HG02981 (cell line): ENCODE measurements around the gene FCAMR.

Source experiments
- ATAC-seq: cut with Tn5 transposase; IDR thresholded peaks from one replicate; pipeline ENCODE4 v1.9.1; 2021; ENCODE audit warnings: mild to moderate bottlenecking, moderate library complexity; ENCODE audit not compliant: unreplicated experiment

Gene FCAMR

GRCh38 chr1:206970446-206970845 is at the start of gene FCAMR:
Gene FCAMR (minus strand): TSS chr1:206970460. CDS start chr1:206970125, 335 bp downstream.
- ATAC-seq, result no peak

- no peak for ATAC-seq
Measured at GRCh38 chr1:207019661-207020060, 49.4 kb upstream of the FCAMR start.

GRCh38 chr1:207019161-207019560 is 48.9 kb upstream of the FCAMR start:
- no peak for ATAC-seq

DNA sequence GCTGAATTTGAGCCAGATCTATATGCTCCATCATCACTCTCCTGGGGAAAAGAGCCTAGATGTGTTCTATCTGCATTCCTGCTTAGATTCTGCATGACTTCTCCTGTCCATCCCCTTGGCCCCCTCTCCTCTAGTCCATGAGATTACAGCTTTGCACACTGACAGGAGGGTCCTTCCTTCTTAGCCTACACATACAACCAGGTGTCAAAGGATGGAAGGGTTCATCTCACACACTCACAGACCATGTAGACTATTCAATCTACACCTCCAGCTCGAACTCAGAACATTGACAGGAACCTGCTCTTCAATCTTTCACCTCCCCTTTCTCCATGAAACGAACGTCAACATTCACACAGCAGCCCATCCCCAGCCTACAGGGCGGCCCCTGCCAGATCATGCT is 48.4 kb upstream of the FCAMR start:
- no peak for ATAC-seq

DNA sequence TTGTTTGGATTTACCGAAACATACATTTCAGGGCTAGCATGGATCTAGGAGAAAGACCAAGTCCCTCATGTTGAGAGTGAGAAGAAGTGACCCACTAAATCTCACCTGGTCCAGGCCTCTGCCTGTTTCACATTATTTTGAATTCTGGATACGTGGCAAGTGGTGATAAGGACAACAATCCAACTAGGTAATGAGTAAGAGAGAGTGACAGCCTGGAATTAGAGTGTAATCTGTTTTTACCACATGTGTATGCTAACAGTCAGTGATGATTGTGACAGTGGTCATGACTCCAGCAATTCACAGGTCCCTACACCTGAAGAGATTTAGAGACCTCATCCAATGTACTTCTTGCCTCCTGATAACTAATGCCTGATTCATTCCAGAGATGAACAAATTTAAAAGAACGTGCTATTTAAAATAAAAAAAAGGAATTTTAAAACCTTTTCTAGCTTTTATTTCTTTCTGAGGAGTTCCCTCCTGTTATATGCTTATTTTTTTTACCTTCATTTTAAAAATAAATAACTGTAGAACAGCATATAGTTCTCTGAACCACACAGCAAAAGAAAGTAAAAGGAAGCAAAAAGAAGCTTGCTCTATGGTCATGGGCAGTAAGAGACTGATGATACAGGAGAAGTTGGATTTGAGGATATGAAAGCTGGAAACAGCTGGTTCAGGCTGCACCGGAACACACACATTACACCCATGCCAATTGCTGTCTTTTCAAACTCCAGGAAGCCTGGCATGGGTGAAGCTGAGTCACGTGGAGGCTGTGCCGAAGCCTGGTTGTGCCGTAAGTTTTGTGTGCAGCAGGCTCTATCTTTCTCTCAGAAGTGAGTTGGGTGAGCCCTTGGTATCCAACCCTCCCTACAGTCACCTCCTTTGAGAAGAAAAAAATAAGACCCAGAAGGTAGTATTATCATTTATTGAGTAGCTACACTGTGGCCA is 47.6 kb upstream of the FCAMR start:
- ATAC-seq, result no peak

DNA sequence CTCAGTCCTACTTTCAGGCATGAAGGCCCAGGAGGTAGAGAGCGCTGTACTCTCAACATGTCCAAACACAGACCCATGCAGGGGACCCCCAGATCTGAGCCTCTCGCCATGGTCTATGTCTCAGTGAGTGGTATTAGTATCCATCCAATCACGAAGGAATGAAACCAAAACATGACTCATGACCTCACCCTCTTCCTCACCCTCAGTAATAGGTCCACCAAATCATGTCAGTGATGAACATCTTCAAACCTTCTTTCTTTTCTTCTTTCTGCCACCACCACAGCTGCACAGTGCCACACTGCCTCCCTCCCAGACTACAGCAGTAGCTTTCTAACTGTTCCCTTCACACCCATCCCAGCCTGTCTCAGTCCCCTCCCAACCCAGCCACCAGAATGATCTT is 45.5 kb upstream of the FCAMR start:
- no peak for ATAC-seq

- no peak for ATAC-seq
Measured at GRCh38 chr1:207014728-207015127, 44.5 kb upstream of the FCAMR start.

DNA sequence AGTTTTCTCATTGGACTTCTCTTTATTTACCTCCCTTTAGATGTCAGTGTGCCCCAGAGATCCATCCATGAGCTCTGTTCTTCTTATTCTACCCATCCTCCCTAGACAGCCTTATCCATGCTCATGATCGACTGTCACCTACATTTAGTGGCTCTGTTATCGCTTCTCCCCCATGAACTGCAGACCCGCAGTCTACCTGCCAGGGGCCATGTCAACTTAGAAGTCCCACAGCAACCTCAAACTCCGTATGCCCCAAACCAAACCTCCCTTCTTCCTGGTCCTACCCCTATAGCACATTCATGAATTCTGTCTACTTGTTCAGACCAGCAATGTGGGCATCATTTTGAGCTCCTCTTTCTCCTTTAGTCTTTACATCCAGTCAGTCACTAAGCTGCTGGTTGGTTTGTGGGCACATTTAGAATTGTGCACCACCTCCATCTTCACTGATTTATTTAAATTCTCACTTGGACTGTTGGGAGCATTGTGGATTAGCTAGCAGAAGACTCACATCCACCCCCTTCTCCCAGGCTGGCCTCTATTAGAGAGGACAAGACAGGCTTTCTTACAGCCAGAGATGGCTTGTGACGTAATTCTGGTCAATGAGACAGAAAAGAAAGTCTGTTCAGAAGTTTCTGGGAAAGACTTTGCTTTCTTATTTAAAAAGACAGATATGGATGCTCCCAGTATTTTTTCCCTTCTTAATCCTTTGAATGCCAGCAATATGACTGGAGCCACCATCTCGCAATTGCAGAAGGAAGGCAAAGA is 43.2 kb upstream of the FCAMR start:
- ATAC-seq, result no peak

- ATAC-seq, result no peak
Measured at GRCh38 chr1:207010726-207011125, 40.5 kb upstream of the FCAMR start.

- ATAC-seq, result no peak
Measured at GRCh38 chr1:207009945-207010344, 39.7 kb upstream of the FCAMR start.

DNA sequence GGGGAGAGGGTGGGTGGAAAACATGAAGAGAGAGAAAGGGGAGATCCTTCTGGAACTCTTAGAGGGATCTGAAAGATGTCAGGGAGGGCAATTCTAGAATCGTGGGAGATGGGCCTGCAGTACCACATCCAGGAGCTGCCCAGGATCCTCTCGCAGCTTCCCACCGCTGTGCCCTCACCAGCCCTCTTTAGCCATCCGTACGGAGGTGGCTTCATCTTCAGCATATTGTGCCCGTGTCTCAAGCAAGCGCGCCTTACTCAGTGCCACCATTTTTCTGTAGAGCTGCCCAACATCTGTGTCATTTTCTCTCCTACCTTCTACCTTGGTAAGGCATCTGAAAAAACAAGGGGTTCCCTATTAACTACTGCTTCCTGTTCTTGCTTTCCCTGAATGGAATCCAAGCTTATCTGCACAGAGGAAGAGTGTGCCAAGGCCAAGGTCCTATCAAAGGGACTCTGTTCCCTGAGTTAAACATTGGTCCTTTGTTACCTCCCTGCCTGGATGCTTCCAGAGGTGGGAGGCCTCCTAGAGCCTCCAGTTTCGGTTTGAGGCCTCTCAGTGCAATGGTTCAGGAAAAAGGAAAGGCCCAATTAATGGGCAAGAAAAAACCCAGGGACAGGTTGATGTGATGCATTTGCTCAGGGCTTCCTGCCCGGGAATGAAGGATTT is 39.1 kb upstream of the FCAMR start:
- ATAC-seq, result no peak

DNA sequence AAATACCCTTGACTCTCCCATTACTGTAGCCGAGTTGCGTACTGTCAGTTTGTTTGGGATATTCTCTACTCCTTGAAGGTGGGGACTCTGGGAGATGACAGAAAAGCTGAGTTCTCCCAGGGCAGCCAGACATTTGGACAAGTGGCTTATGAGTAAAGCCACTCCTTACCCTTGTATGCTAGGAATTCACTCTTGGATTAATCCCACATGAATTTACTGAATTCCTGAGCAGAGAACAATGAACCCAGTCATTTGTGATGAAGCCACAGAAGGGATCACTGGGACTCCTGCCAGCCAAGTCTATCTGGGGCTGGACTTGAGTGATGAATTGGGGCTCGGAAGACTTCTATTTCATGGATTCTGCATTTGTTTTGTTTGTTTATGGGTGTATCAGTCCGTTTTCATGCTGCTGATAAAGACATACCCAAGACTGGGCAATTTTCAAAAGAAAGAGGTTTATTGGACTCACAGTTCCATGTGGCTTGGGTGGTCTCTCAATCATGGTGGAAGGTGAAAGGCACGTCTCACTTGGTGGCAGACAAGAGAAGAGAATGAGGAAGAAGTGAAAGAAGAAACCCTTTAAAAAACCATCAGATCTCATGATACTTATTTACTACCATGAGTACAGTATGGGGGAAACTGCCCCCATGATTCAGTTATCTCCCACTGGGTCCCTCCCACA is 37.2 kb upstream of the FCAMR start:
- no peak for ATAC-seq

- no peak for ATAC-seq
Measured at GRCh38 chr1:207006914-207007313, 36.7 kb upstream of the FCAMR start.

- no peak for ATAC-seq
Measured at GRCh38 chr1:207006083-207006482, 35.8 kb upstream of the FCAMR start.

GRCh38 chr1:207004931-207005830 is 34.9 kb upstream of the FCAMR start:
- ATAC-seq, result no peak

DNA sequence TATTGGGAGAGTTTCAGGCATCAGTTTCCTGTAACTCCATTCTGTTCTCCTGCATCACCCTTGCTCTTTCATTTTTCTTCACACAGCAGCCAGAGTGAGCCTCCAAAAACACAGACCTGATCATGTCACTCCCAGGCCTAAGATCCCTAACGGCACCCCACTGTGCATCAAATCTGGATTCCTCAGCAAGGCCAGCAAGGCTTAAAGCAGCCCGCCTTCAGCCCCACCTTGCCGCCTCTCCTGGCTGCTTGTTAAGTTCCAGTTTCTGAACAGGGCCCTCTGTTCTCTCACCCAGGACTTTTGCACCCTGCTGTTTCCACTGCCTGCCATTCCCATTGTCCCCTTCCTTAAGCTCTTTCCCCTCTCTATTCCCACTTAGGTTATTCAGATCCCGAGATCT is 33.0 kb upstream of the FCAMR start:
- ATAC-seq, result no peak

DNA sequence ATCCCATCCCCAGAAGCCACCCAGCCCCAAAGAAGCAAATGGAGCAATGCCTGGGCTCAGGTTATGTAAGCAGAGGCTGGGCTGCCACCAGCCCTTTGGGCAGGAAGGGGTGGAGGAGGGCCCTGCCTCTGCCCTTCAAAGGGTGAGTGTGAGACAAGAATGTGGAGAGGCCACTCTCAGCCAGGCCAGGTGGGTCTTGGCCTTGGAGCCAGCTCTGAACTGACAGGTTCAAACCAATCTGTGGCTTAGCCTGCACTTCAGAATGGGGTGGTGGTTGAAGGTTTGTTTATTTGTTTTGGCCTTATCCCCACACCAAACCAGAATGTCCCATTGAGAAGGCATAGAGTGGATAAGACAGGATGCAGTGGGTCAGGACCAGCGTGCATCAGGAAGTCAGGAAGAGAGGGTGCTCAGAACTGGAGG is 32.5 kb upstream of the FCAMR start:
- no peak for ATAC-seq

DNA sequence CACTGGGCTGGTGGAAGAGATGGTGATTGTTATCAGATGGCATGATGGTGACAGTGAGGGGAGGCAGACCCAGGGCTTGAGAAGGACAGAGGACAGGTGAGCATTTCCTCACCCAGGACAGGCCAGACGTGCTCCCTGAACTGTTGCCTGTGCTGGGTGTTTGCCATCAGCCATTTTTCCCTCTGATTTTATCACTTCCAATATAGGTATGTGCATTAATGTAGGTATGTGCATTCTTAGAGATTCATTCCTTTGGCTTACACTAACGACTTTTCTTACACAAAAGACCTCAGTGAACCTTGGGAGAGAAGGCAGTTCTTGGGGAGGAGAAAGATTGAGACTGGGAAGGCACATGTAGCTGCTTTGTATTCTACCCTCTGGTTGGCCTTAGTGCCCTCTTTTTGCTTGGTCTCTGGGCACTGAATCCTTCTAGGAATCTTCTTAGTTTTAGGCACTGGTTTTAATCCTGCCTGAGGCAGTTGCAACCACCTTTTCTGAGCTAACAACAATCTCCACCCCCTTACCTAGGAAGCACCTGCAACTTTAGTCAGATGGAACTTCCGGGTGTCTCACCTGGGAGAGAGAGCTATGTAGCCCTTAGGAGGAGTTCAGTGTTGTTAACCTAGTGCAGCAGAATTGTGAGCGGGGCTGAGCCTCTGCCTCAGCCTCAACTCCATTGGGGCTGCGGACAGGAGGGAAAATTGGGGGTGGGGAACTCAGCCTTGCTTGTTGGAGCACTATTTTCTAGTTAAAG is 31.4 kb upstream of the FCAMR start:
- no peak for ATAC-seq

GRCh38 chr1:207000651-207001291 is 30.5 kb upstream of the FCAMR start:
- ATAC-seq, result no peak
